Mammary epithelial cell (primary cell): ENCODE results near the gene FAM53B.

Experiments used
- CTCF ChIP-seq, 2 donors: IDR thresholded peaks in 1 of 2; conservative IDR thresholded peaks in 1 of 2; 2 replicates each; pipeline ENCODE4 v1.5.1; 2011 to 2012; ENCODE audit warnings: inconsistent platforms in 2 of 2, low read length in 2 of 2, mild to moderate bottlenecking in 2 of 2, control low read depth in 1 of 2, low read depth in 1 of 2; ENCODE audit not compliant: insufficient read depth in 1 of 2; ENCODE audit errors: extremely low read depth in 1 of 2
- EZH2 ChIP-seq: IDR thresholded peaks from 2 replicates; pipeline ENCODE4 v1.6.1; 2012; ENCODE audit warnings: low read length, inconsistent platforms, borderline replicate concordance

- TF ChIP-seq CTCF (conservative IDR thresholded peaks at IDR 0.05 in 1 of 2, IDR thresholded peaks at IDR 0.05 in 1 of 2; ENCODE audit: extremely low read depth in 1 of 2, insufficient read depth in 1 of 2, low read depth in 1 of 2, low read length in 2 of 2), result no peak
- no peak for TF ChIP-seq EZH2
These were observed 16.7 kb downstream of the FAM53B start for GRCh38 chr10:124727361-124727960.
